ENCODE results near the gene CLTB. TPM values are rescaled to one million over a fixed set of nuclear protein-coding genes. Genes with fewer than 3 reads are reported as not detected.
A peak's percentile ranks its signal among the peaks of the same experiment; 100 is the strongest.

The CLTB gene
- total and polyA plus RNA-seq, 2 of the 13 experiments (the other 11 are each of a cell fraction or from before 2014, with no cell fraction given) = 23.3 to 33.8 TPM

GRCh38 chr5:176447978-176448608 is 31.8 kb upstream of the CLTB start, which contains the start of gene FAF2 (continued):
- peak; percentile 76 for TF ChIP-seq ZNF687 (CRISPR knock-in tag; IDR thresholded peaks at IDR 0.05)
- no peak for TF ChIP-seq ZNF512 (CRISPR knock-in tag; IDR thresholded peaks at IDR 0.05)
- TF ChIP-seq, protein P1, sequence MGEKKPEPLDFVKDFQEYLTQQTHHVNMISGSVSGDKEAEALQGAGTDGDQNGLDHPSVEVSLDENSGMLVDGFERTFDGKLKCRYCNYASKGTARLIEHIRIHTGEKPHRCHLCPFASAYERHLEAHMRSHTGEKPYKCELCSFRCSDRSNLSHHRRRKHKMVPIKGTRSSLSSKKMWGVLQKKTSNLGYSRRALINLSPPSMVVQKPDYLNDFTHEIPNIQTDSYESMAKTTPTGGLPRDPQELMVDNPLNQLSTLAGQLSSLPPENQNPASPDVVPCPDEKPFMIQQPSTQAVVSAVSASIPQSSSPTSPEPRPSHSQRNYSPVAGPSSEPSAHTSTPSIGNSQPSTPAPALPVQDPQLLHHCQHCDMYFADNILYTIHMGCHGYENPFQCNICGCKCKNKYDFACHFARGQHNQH (CRISPR knock-in tag; IDR thresholded peaks at IDR 0.05) = peak; percentile 87; the same call in 1 of the 2 replicates
- no peak; the same call in 1 of the 2 replicates for TF ChIP-seq HDAC2 (CRISPR knock-in tag; IDR thresholded peaks at IDR 0.05)
- TF ChIP-seq ZNF256 (CRISPR knock-in tag; conservative IDR thresholded peaks at IDR 0.05) = no peak
- TF ChIP-seq ZNF567 (CRISPR knock-in tag; IDR thresholded peaks at IDR 0.05; ENCODE audit: borderline replicate concordance) = no peak; the same call in 1 of the 2 replicates
- no peak for TF ChIP-seq ZBTB3 (CRISPR knock-in tag; IDR thresholded peaks at IDR 0.05; ENCODE audit: borderline replicate concordance, low read depth)
- TF ChIP-seq ZUFSP (CRISPR knock-in tag; IDR thresholded peaks at IDR 0.05; ENCODE audit: borderline replicate concordance) = no peak
- TF ChIP-seq MED8 (CRISPR knock-in tag; IDR thresholded peaks at IDR 0.05; ENCODE audit: insufficient replicate concordance) = peak; percentile 51
- TF ChIP-seq SP4 (CRISPR knock-in tag; IDR thresholded peaks at IDR 0.05) = peak; percentile 75; the same call in 1 of the 2 replicates
- peak; percentile 31; the same call in 1 of the 2 replicates for TF ChIP-seq KAT7 (CRISPR knock-in tag; IDR thresholded peaks at IDR 0.05; ENCODE audit: borderline replicate concordance)
- 0 out of 2 replicates have a peak, but pooled peaks have one; percentile 37 for TF ChIP-seq ZNF343 (CRISPR knock-in tag; IDR thresholded peaks at IDR 0.05)
- TF ChIP-seq HNF4G (IDR thresholded peaks at IDR 0.05; ENCODE audit: borderline replicate concordance, low read depth, low read length) = peak; percentile 98
- TF ChIP-seq HNF4G (CRISPR knock-in tag; IDR thresholded peaks at IDR 0.05; ENCODE audit: borderline replicate concordance, low read depth) = no peak
- TF ChIP-seq ZNF331 (CRISPR knock-in tag; IDR thresholded peaks at IDR 0.05) = peak; percentile 29; the same call in 1 of the 2 replicates
- no peak for TF ChIP-seq ZFP62 (CRISPR knock-in tag; IDR thresholded peaks at IDR 0.05)
- TF ChIP-seq POGZ (CRISPR knock-in tag; IDR thresholded peaks at IDR 0.05) = peak; percentile 72

Measured in HepG2 (cell line).